ENCODE results near the gene ERBB4. TPM values are rescaled to one million over a fixed set of nuclear protein-coding genes. Genes with fewer than 3 reads are reported as not detected.

The ERBB4 gene
- total RNA-seq, 1 donor from 2014 or later: 1.8 TPM

- H3K36me3 Mint-ChIP-seq (ENCODE audit: unreplicated experiment): no peaks in the 10 kb centered on the region
- H3K9me3 Mint-ChIP-seq (ENCODE audit: unreplicated experiment): no peaks in the 10 kb centered on the region
- no peaks in the 10 kb centered on the region for H3K27me3 Mint-ChIP-seq (ENCODE audit: unreplicated experiment)
- H3K4me3 Mint-ChIP-seq (ENCODE audit: unreplicated experiment): no peak overlapping the region
- TF ChIP-seq CTCF (IDR thresholded peaks at IDR 0.05; ENCODE audit: partially characterized antibody, unreplicated experiment): no peak
- DNase-seq: no peak
- H3K4me1 Mint-ChIP-seq (ENCODE audit: low read depth, unreplicated experiment): no peaks in the 10 kb centered on the region
- H3K27ac Mint-ChIP-seq (ENCODE audit: unreplicated experiment): no peak overlapping the region
Measured at GRCh38 chr2:212227755-212228154, 310.8 kb downstream of the ERBB4 start.

GRCh38 chr2:212226114-212226513 lies 312.5 kb downstream of the ERBB4 start:
- Mint-ChIP-seq H3K27me3 (ENCODE audit: unreplicated experiment) (no peaks in the 10 kb centered on the region), H3K4me1 (ENCODE audit: low read depth, unreplicated experiment) (no peaks in the 10 kb centered on the region), H3K9me3 (ENCODE audit: unreplicated experiment) (no peaks in the 10 kb centered on the region), H3K27ac (ENCODE audit: unreplicated experiment) (no peak overlapping the region), H3K4me3 (ENCODE audit: unreplicated experiment) (no peak overlapping the region), H3K36me3 (ENCODE audit: unreplicated experiment) (no peaks in the 10 kb centered on the region)
- DNase-seq: no peak
- TF ChIP-seq CTCF (IDR thresholded peaks at IDR 0.05; ENCODE audit: partially characterized antibody, unreplicated experiment): no peak

GRCh38 chr2:212223696-212224095 lies 314.9 kb downstream of the ERBB4 start:
- Mint-ChIP-seq H3K27ac (ENCODE audit: unreplicated experiment) (no peak overlapping the region), H3K4me1 (ENCODE audit: low read depth, unreplicated experiment) (no peaks in the 10 kb centered on the region), H3K4me3 (ENCODE audit: unreplicated experiment) (no peak overlapping the region), H3K36me3 (ENCODE audit: unreplicated experiment) (no peaks in the 10 kb centered on the region), H3K27me3 (ENCODE audit: unreplicated experiment) (no peaks in the 10 kb centered on the region), H3K9me3 (ENCODE audit: unreplicated experiment) (no peaks in the 10 kb centered on the region)
- TF ChIP-seq CTCF (IDR thresholded peaks at IDR 0.05; ENCODE audit: partially characterized antibody, unreplicated experiment): no peak
- DNase-seq: no peak

GRCh38 chr2:212213191-212213590 lies 325.4 kb downstream of the ERBB4 start:
- no peak for TF ChIP-seq CTCF (IDR thresholded peaks at IDR 0.05; ENCODE audit: partially characterized antibody, unreplicated experiment)
- no peak overlapping the region for H3K27ac Mint-ChIP-seq (ENCODE audit: unreplicated experiment)
- no peaks in the 10 kb centered on the region for H3K9me3 Mint-ChIP-seq (ENCODE audit: unreplicated experiment)
- no peak for DNase-seq
- peaks cover 4% of the 10 kb centered on the region for H3K4me1 Mint-ChIP-seq (ENCODE audit: low read depth, unreplicated experiment)
- no peaks in the 10 kb centered on the region for H3K36me3 Mint-ChIP-seq (ENCODE audit: unreplicated experiment)
- no peaks in the 10 kb centered on the region for H3K27me3 Mint-ChIP-seq (ENCODE audit: unreplicated experiment)
- no peak overlapping the region for H3K4me3 Mint-ChIP-seq (ENCODE audit: unreplicated experiment)

GRCh38 chr2:212208467-212208866 lies 330.1 kb downstream of the ERBB4 start:
- no peaks in the 10 kb centered on the region for H3K9me3 Mint-ChIP-seq (ENCODE audit: unreplicated experiment)
- no peak for DNase-seq
- H3K36me3 Mint-ChIP-seq (ENCODE audit: unreplicated experiment): no peaks in the 10 kb centered on the region
- H3K27ac Mint-ChIP-seq (ENCODE audit: unreplicated experiment): no peak overlapping the region
- no peaks in the 10 kb centered on the region for H3K27me3 Mint-ChIP-seq (ENCODE audit: unreplicated experiment)
- no peak overlapping the region for H3K4me3 Mint-ChIP-seq (ENCODE audit: unreplicated experiment)
- no peak for TF ChIP-seq CTCF (IDR thresholded peaks at IDR 0.05; ENCODE audit: partially characterized antibody, unreplicated experiment)
- H3K4me1 Mint-ChIP-seq (ENCODE audit: low read depth, unreplicated experiment): no peaks in the 10 kb centered on the region
